Esophagus mucosa (tissue), 1 donor: ENCODE results near the gene PXT1. TPM values are rescaled to one million over a fixed set of nuclear protein-coding genes. Genes with fewer than 3 reads are reported as not detected.
"Not testable (repeated sequence)": the region's sequence is repeated elsewhere in the genome, so short reads cannot be mapped to it uniquely, and the experiment has no call there.

Experiments used
- ATAC-seq: fragments of 200-7000 bp; cut with Tn5 transposase; one replicate; pipeline ENCODE4 v1.9.1; 2020
- total RNA-seq: library from RNA; stranded (reverse); gene quantifications from one replicate; pipeline ENCODE4 v1.2.4, GENCODE V29; 2023
- donor health status: DM: yes; HTN: yes; CAD: no.

The PXT1 gene
- total RNA-seq, 1 donor from 2014 or later = not detected

DNA sequence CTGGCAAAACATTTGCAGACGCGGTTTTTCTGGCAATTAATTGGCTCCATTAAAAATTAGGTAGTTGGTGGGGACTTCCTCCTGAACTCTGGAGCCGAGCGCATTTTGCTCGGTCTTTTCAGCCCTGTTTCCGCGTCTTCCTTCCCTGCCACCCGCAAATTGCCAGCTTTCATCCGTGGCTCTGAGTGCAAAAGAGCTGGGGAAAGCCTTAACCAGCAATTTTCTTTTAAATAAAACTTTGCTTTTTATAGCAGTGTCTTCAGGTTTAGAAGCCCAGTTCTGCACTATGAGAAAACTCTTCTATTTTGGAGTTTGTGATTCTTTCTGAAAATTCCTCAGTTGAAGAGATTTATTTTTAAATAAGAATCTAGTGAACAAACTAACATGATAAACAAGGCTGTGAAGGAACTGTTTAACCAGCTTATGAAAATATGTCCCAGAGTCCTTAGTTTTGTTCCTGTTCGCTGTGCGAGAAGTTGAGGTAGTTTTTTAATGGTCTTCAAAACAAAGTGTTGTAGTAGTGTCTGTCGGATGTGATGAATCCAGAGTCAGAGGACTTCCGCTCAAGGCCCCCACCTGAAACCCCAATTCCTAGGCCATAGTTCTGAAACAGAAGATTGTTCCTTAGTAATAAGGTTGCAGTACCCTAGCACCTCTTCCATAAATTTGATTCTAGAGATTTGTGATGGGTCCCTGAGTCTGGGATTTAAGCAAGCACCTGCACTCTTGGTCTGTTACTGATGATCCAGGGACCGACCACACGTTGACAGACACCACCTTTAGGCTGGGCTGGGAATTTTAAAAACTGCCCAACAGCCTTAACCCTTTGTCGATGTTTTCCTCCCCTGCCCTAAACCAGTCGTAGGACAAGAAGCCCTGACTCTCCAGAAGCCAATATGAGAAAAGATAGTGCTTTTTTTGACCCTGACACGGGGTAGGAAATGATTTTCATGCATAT, 1.1 kb upstream of the PXT1 start:
- ATAC-seq = no peak

GRCh38 chr6:36442103-36442670, 467 bp downstream of the PXT1 start:
- no peak for ATAC-seq

DNA sequence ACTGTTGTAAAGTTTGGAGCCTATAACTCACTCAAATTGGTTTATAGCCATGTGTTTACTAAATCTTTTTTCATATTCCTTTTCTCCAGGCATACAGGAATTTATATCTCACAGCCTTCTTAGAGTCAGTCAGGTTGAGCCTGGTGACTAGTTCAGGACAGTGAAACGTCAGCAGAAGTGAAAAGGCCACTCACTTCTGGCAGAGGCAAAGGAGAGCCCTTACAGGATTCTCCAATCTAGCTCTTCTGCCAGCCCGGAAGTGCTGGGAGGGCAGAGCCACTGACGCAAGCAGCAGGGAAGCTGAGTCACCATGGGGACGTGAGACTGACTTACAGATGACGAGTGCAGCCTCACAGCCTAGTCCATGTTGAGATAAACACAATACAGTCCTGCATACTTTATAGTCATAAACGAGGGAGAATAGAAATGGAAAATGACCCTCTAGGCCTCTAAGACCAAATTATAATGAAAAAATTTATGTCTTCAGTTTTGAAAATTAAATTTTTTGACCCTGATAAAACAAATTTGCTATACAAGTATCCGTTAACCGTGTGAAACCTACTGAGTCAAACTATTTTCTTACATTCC, 1.3 kb downstream of the PXT1 start:
- ATAC-seq = peak; percentile 94

DNA sequence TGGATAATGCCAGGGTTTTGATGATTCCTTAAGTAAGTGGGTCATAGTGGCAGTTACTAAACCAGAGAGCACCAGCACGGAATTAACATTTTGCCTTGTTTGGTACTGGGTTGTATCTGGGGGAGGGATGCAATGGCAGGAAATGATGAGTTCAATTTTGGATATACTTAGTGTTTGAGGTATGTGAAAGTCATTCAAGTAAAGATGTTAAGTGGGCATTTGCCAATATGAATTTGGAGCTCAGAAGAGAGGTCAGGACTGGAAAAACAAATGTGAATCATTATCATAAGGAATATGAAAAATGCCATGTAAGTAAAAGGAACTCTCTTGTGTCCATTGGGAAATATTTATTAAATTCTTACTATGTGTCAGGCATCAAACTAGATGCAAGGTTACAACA, 6.2 kb downstream of the PXT1 start:
- no peak for ATAC-seq

GRCh38 chr6:36432151-36432671, 10.4 kb downstream of the PXT1 start:
- no peak for ATAC-seq

GRCh38 chr6:36431197-36431596, 11.5 kb downstream of the PXT1 start:
- ATAC-seq = no peak

- no peak for ATAC-seq
Measured at GRCh38 chr6:36430351-36430750, 12.3 kb downstream of the PXT1 start.

GRCh38 chr6:36428911-36429310, 13.7 kb downstream of the PXT1 start:
- ATAC-seq = no peak

DNA sequence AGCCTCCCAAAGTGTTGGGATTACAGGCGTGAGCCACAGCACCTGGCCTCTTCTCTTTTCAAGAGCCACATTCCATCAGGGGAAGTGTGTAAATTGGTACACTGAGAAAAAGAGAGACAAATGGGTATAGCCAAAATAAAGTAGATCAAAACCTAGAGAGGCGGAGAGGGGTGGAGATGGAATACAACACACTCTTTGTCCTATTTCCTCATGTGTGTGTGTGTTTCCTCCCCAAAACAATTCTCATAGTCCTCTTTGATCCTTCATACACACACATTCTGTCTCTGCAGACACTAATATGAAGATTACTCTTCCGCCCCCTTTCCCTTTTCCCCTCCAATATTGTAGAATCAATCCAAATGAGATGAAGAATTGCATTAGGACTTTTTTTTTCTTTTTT, 16.0 kb downstream of the PXT1 start:
- ATAC-seq = no peak

DNA sequence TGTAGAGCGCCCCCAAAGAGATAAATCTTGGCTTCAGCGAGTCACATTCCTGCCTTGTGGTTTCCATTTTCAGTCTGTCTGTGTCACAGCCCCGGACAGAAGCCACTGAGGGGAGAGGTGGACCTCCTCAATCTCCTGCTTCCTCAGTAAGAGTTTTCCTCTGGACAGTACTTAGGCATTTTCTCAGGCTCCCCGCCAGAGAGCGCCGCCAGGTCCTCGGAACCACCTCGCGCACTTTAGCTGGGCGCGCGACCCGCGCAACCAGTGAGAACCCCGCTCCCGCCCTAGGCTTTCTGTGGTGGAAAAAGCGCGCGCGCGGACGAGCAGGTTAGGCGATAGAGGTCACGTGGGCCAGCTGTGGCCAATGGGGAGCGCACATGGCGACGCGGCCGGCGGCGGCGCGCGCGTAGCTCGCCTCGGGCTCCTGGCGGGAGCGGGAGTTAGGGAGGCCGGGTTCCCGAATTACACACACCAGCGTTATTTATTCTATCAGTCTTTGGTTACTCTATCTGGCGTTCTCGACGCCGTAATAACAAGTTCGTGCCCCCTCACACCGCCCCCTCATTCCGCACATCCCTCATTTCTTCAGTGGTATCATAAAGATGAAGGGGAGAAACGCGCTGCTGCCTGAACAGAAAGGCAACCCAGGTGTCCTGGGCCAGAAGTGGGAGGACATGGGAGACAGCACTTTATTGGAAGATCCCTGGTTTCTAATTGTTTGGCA, 19.4 kb downstream of the PXT1 start:
- ATAC-seq = peak; percentile 99

DNA sequence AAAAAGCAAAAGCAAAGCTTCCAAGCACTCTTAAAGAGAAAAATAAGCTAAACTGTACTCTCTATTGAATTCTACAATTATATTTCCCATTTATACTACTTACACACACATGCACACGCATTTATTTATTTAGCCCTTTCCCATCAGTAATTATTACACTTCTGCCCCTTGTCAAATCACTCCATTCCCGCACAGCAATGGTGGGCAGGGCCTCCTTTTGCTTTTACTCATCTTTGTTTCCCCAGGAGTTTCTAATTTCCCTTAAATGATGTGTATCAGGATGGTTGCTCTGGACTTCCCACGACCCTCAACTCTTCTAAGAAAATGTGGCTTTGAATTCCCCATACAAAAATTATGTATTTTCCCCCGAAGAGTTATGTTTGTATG, 19.9 kb downstream of the PXT1 start:
- no peak for ATAC-seq

DNA sequence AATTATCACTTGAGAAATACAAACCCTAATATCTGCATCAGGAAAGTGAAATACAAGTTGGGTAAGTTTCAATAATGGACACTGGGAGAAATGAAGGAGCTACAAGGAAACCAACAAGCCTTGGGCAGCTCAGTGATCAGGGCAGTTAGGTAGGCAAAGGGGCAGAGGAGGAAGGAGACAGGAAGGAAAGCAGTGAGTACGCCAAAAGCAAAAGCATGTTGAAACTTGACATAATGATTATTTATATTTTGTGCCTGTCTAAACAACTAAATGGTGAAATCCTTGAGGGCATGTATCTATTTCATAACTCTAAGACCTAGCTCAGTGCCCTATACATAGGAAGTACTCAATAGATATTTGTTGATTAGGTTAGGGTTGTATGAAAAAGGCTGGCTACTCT, 23.3 kb downstream of the PXT1 start:
- ATAC-seq = peak; percentile 35

- ATAC-seq = no peak
Measured at GRCh38 chr6:36418558-36418957, 24.1 kb downstream of the PXT1 start.

DNA sequence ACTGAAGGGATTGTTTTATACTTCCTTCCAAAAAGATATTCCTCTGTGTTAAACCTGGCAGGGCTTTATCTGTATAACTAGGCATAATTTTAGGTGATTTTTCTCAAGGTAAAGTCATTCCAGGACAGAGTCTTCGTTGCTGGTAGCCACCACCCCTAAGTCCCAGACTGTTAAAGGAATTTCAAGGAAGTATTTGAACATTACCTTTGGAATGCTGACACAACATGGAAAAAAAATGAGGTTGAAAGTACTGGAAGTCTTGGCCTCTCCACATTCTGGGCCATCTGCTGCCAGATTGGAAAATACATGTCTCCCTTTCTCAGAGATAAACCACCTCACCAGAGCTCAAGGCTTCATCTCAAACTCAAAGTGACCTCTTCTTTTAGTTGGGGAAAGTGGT, 28.2 kb downstream of the PXT1 start:
- ATAC-seq = no peak

DNA sequence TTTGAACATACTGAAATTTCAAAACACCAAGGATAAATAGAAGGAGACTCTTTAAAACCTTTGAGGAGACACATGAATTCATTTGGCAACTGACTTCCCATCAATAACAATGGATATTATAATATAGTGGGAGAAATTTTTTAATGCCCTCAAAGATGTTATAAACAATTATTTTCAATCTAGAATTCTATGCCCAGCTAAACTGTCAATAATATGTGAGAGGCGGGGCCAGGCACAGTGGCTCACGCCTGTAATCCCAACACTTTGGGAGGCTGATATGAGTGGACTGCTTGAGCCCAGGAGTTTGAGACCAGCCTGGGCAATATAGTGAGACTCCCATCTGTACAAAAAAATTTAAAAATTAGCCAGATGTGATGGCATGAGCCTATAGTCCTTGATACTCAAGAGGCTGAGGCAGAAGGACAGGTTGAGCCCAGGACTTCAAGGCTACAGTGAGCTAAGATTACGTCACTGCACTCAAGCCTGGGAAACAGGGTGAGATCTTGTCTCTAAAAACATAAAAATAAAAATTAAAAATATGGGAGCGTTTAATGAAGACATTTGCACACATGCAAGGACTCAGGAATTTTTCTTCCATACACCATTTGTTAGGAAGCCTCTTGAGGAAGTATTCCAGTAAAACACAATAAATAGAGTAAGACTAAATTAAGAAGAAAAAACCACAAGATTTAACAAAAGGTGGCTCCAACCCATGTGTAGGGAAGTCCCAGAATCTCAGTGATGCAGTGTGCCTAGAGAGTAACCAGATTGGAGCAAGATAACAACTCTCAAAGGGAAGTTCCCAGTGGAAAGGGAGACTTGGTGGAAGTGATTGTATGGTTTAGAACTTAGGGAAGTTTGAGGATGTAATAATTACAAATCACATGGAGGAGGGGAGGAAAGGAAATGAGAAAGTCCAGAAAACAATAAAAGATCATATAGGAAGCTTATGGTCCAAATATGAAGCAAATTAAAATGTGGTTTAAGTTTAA, 28.9 kb downstream of the PXT1 start:
- no peak for ATAC-seq

DNA sequence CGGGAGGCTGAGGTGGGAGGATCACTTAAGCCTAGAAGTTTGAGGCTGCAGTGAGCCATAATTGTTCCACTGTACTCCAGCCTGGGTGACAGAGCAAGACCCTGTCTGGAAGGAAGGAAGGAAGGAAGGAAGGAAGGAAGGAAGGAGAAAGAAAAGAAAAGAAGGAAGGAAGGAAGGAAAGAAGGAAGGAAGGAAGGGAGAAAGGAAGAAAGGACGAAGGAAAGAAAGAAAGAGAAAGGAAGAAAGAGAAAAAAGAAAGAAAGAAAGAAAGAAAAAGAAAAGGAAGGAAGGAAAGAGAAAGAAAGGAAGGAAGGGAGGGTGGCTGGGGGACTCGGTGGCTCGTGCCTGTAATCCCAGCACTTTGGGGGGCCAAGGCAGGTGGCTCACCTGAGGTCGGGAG, 32.9 kb downstream of the PXT1 start:
- not testable (repeated sequence) for ATAC-seq

DNA sequence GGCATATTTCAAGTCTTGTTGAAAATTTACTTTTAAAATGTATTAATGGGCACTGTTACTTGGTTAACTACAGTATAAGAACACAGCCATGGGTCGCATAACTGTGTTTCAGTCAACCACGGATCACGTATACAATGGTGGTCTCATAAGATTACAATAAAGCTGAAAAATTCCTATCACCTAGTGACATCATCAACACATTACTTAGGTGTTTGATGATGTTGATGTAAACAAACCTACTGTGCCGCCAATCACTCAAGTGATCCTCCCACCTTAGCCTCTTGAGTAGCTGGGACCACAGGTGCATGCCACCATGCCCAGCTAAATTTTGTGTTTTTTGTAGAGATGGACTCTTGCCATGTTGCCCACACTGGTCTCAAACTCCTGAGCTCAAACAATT, 38.5 kb downstream of the PXT1 start:
- ATAC-seq = no peak

GRCh38 chr6:36402481-36402880, 40.2 kb downstream of the PXT1 start:
- no peak for ATAC-seq

DNA sequence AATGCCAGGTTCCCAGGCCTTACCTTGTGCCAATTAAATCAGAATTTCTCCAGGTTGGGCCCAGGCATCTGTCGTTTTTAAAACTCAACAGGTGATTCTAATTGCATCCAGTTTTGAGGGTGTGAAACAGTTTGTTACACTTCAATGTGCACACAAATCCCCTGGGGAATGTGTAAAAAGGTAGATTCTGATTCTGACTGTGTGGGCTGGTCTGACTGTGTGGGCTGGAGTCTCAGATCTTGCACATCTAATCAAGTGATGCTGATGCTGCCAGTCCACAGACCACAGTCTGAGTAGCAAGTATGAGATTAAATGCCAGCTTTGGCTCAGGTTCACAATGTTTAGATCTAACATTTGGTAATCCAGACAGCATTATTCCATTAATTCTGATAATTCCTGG, 42.7 kb downstream of the PXT1 start:
- no peak for ATAC-seq

DNA sequence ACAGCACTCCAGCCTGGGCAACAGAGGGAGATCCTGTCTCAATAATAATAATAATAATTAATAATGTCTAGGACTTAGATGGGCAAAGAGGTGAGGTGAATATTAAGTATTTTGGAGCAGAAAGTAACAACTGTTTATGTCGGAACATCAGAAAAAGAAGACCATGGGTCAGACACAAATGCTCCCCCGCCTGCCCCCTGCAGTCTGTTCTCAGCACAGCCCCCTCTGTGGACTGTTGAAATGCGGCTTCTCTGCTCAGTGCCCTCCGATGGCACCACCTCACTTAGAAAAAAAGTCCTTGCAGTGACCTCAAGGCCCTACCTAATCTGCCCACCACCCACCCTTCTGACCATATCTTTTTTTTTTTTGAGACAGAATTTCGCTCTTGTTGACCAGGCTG, 50.0 kb downstream of the PXT1 start:
- ATAC-seq = no peak

DNA sequence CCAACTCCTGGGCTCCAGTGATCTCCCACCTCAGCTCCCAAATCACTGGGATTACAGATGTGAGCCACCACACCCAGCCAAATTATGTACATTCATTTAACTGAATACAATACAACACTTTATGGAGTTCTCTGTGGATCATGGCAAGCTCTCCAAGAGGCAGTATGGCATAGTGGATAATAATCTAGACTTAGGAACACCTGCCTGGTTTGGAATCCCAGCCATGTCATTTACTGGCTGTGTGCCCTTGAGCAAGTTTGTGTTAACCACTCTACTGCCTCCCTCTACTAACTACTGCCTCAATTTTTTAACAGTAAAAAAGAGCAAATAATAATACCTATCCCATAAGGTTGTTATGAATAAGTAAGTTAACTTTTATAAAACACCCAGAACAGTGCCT, 53.3 kb downstream of the PXT1 start:
- ATAC-seq = no peak
